Measurements from ENCODE around the gene SEPTIN3. TPM values are rescaled to one million over a fixed set of nuclear protein-coding genes. Genes with fewer than 3 reads are reported as not detected.

Gene SEPTIN3
- total RNA-seq, 1 donor from 2014 or later: 0.92 TPM

- Mint-ChIP-seq H3K4me3 (ENCODE audit: unreplicated experiment) (no peak overlapping the region), H3K9me3 (ENCODE audit: low read depth) (no peaks in the 10 kb centered on the region), H3K36me3 (ENCODE audit: low read depth) (no peaks in the 10 kb centered on the region), H3K27me3 (ENCODE audit: low read depth) (peaks cover 2% of the 10 kb centered on the region), H3K27ac (ENCODE audit: unreplicated experiment) (no peak overlapping the region), H3K4me1 (ENCODE audit: low read depth) (no peaks in the 10 kb centered on the region)
- DNase-seq (ENCODE audit: low spot score): no peak
- TF ChIP-seq CTCF (IDR thresholded peaks at IDR 0.05): no peak
These were observed 37.5 kb upstream of the SEPTIN3 start for GRCh38 chr22:41931701-41932269.

GRCh38 chr22:41932353-41932752 lies 36.9 kb upstream of the SEPTIN3 start:
- Mint-ChIP-seq H3K4me1 (ENCODE audit: low read depth) (no peaks in the 10 kb centered on the region), H3K9me3 (ENCODE audit: low read depth) (no peaks in the 10 kb centered on the region), H3K27me3 (ENCODE audit: low read depth) (peaks cover 2% of the 10 kb centered on the region)

GRCh38 chr22:41933411-41934177 lies 35.6 kb upstream of the SEPTIN3 start:
- Mint-ChIP-seq H3K4me3 (ENCODE audit: unreplicated experiment) (no peak overlapping the region), H3K27me3 (ENCODE audit: low read depth) (no peaks in the 10 kb centered on the region), H3K4me1 (ENCODE audit: low read depth) (no peaks in the 10 kb centered on the region), H3K27ac (ENCODE audit: unreplicated experiment) (no peak overlapping the region), H3K36me3 (ENCODE audit: low read depth) (no peaks in the 10 kb centered on the region), H3K9me3 (ENCODE audit: low read depth) (no peaks in the 10 kb centered on the region)
- DNase-seq (ENCODE audit: low spot score): no peak
- no peak for TF ChIP-seq CTCF (IDR thresholded peaks at IDR 0.05)

More at GRCh38 chr22:41932353-41932752, 36.9 kb upstream of the SEPTIN3 start:
- Mint-ChIP-seq H3K36me3 (ENCODE audit: low read depth) (no peaks in the 10 kb centered on the region), H3K27ac (ENCODE audit: unreplicated experiment) (no peak overlapping the region), H3K4me3 (ENCODE audit: unreplicated experiment) (no peak overlapping the region)
- TF ChIP-seq CTCF (IDR thresholded peaks at IDR 0.05): no peak
- no peak for DNase-seq (ENCODE audit: low spot score)

- H3K4me1 Mint-ChIP-seq (ENCODE audit: low read depth): no peaks in the 10 kb centered on the region
- H3K4me3 Mint-ChIP-seq (ENCODE audit: unreplicated experiment): no peak overlapping the region
- no peaks in the 10 kb centered on the region for H3K36me3 Mint-ChIP-seq (ENCODE audit: low read depth)
- H3K9me3 Mint-ChIP-seq (ENCODE audit: low read depth): no peaks in the 10 kb centered on the region
- no peaks in the 10 kb centered on the region for H3K27me3 Mint-ChIP-seq (ENCODE audit: low read depth)
- no peak for DNase-seq (ENCODE audit: low spot score)
- no peak for TF ChIP-seq CTCF (IDR thresholded peaks at IDR 0.05)
- no peak overlapping the region for H3K27ac Mint-ChIP-seq (ENCODE audit: unreplicated experiment)
These were observed 34.8 kb upstream of the SEPTIN3 start for GRCh38 chr22:41934284-41935014.

- DNase-seq (ENCODE audit: low spot score): no peak
- Mint-ChIP-seq H3K9me3 (ENCODE audit: low read depth) (no peaks in the 10 kb centered on the region), H3K4me1 (ENCODE audit: low read depth) (no peaks in the 10 kb centered on the region), H3K36me3 (ENCODE audit: low read depth) (no peaks in the 10 kb centered on the region), H3K27me3 (ENCODE audit: low read depth) (no peaks in the 10 kb centered on the region), H3K27ac (ENCODE audit: unreplicated experiment) (no peak overlapping the region), H3K4me3 (ENCODE audit: unreplicated experiment) (no peak overlapping the region)
- TF ChIP-seq CTCF (IDR thresholded peaks at IDR 0.05): no peak
These were observed 34.3 kb upstream of the SEPTIN3 start for GRCh38 chr22:41935015-41935351.

Measured in chondrocyte (in vitro differentiated cells).